ENCODE data around the gene INPP4B. TPM values are rescaled to one million over a fixed set of nuclear protein-coding genes. Genes with fewer than 3 reads are reported as not detected.

INPP4B gene
- total and polyA plus RNA-seq, 9 donors, result 1.7 to 14.7 (median 10.7) TPM

GRCh38 chr4:142548491-142548890 lies 297.6 kb downstream of the INPP4B start:
- no peak overlapping the region for H3K27ac ChIP-seq
- intact Hi-C loops (cut with DNase I), result no loop called here
- whole genome bisulfite sequencing, 3 donors, result 0 to 53% (median 0%) methylated on average over 1 of the region's 1 CpG
- no peak overlapping the region for H3K4me3 ChIP-seq
- H3K4me1 ChIP-seq (ENCODE audit: insufficient read depth), result no peaks in the 10 kb centered on the region
- no peaks in the 10 kb centered on the region for H3K9me3 ChIP-seq
- no peaks in the 10 kb centered on the region for H3K36me3 ChIP-seq
- H3K27me3 ChIP-seq, result peaks cover 2% of the 10 kb centered on the region
- TF ChIP-seq CTCF (IDR thresholded peaks at IDR 0.05) (no peak), EP300 (IDR thresholded peaks at IDR 0.05) (no peak), POLR2A (IDR thresholded peaks at IDR 0.05) (no peak)
- DNase-seq, result no peak

- WGBS, 3 donors, result 5 to 15% (median 13%) methylated on average over 1 of the region's 1 CpG
- H3K27ac ChIP-seq, result no peak overlapping the region
- no peaks in the 10 kb centered on the region for H3K4me1 ChIP-seq (ENCODE audit: insufficient read depth)
- H3K9me3 ChIP-seq, result no peaks in the 10 kb centered on the region
- intact Hi-C loops (cut with DNase I), result no loop called here
- DNase-seq, result no peak
- H3K27me3 ChIP-seq, result peaks cover 2% of the 10 kb centered on the region
- H3K4me3 ChIP-seq, result no peak overlapping the region
- no peaks in the 10 kb centered on the region for H3K36me3 ChIP-seq
- TF ChIP-seq CTCF (IDR thresholded peaks at IDR 0.05) (no peak), EP300 (IDR thresholded peaks at IDR 0.05) (no peak), POLR2A (IDR thresholded peaks at IDR 0.05) (no peak)
Measured at GRCh38 chr4:142547974-142548373, 298.1 kb downstream of the INPP4B start.

- H3K9me3 ChIP-seq, result no peaks in the 10 kb centered on the region
- no peaks in the 10 kb centered on the region for H3K4me1 ChIP-seq (ENCODE audit: insufficient read depth)
- 82 to 87% (median 84%) methylated on average over 3 of the region's 3 CpGs for WGBS, 3 donors
- no peak for TF ChIP-seq POLR2A (IDR thresholded peaks at IDR 0.05)
- TF ChIP-seq CTCF (IDR thresholded peaks at IDR 0.05), result no peak
- TF ChIP-seq EP300 (IDR thresholded peaks at IDR 0.05), result no peak
- intact Hi-C loops (cut with DNase I), result no loop called here
- no peak for DNase-seq
- no peak overlapping the region for H3K4me3 ChIP-seq
- peaks cover 2% of the 10 kb centered on the region for H3K27me3 ChIP-seq
- H3K27ac ChIP-seq, result no peak overlapping the region
- no peaks in the 10 kb centered on the region for H3K36me3 ChIP-seq
Measured at GRCh38 chr4:142544594-142544993, 301.5 kb downstream of the INPP4B start.

GRCh38 chr4:142544039-142544438 lies 302.1 kb downstream of the INPP4B start:
- Histone ChIP-seq H3K36me3 (no peaks in the 10 kb centered on the region), H3K4me1 (ENCODE audit: insufficient read depth) (no peaks in the 10 kb centered on the region), H3K27me3 (peaks cover 2% of the 10 kb centered on the region), H3K4me3 (no peak overlapping the region), H3K9me3 (no peaks in the 10 kb centered on the region), H3K27ac (no peak overlapping the region)
- no peak for DNase-seq
- 93 to 96% (median 94%) methylated on average over 1 of the region's 1 CpG for WGBS, 3 donors
- intact Hi-C loops (cut with DNase I), result no loop called here
- TF ChIP-seq POLR2A (IDR thresholded peaks at IDR 0.05) (no peak), CTCF (IDR thresholded peaks at IDR 0.05) (no peak), EP300 (IDR thresholded peaks at IDR 0.05) (no peak)

- H3K4me3 ChIP-seq, result no peak overlapping the region
- no peaks in the 10 kb centered on the region for H3K27me3 ChIP-seq
- no peak for DNase-seq
- intact Hi-C loops (cut with DNase I), result no loop called here
- H3K27ac ChIP-seq, result no peak overlapping the region
- TF ChIP-seq POLR2A (IDR thresholded peaks at IDR 0.05) (no peak), CTCF (IDR thresholded peaks at IDR 0.05) (no peak), EP300 (IDR thresholded peaks at IDR 0.05) (no peak)
- 88 to 94% (median 90%) methylated on average over 2 of the region's 2 CpGs for WGBS, 3 donors
- no peaks in the 10 kb centered on the region for H3K9me3 ChIP-seq
- no peaks in the 10 kb centered on the region for H3K4me1 ChIP-seq (ENCODE audit: insufficient read depth)
- no peaks in the 10 kb centered on the region for H3K36me3 ChIP-seq
Measured at GRCh38 chr4:142540483-142540804, 305.7 kb downstream of the INPP4B start.

Data from ovary (tissue), 9 donors.